Lower lobe of right lung (tissue), 2 donors: ENCODE measurements around the gene CCDC174. TPM values are rescaled to one million over a fixed set of nuclear protein-coding genes. Genes with fewer than 3 reads are reported as not detected.

Experiments
- ATAC-seq, 2 donors: fragments of 200-7000 bp; cut with Tn5 transposase; one replicate each; pipeline ENCODE4 v1.9.1; 2020 to 2022; ENCODE audit warnings: mild to moderate bottlenecking in 2 of 2, moderate library complexity in 2 of 2
- DNase-seq: peaks from one replicate; pipeline ENCODE4 v3.0.0-alpha.2; 2020
- H3K27ac ChIP-seq: fragments of 200-600 bp; one replicate; pipeline ENCODE4 v1.8.0; 2022
- H3K27me3 ChIP-seq: fragments of 200-600 bp; one replicate; pipeline ENCODE4 v1.8.0; 2022; ENCODE audit warnings: low read depth
- H3K36me3 ChIP-seq: fragments of 200-600 bp; one replicate; pipeline ENCODE4 v1.8.0; 2022; ENCODE audit warnings: mild to moderate bottlenecking
- H3K4me1 ChIP-seq: fragments of 200-600 bp; one replicate; pipeline ENCODE4 v1.8.0; 2022
- H3K4me3 ChIP-seq: fragments of 200-600 bp; one replicate; pipeline ENCODE4 v1.8.0; 2022; ENCODE audit warnings: mild to moderate bottlenecking
- H3K9me3 ChIP-seq: fragments of 200-600 bp; one replicate; pipeline ENCODE4 v1.8.0; 2022
- CTCF ChIP-seq: fragments of 200-600 bp; IDR thresholded peaks from one replicate; pipeline ENCODE4 v1.8.0; 2022; ENCODE audit warnings: antibody characterized with exemption, mild to moderate bottlenecking
- intact Hi-C: fragments of 100-400 bp; cut with DNase I; formaldehyde crosslinking; loops from one replicate; pipeline ENCODE4 v1.11.0; 2022
- long read RNA-seq: library from polyadenylated mRNA; unstranded; transcript quantifications from one replicate; pipeline ENCODE4 v2.0.0, GENCODE V29; 2021
- total RNA-seq: library from RNA; stranded (reverse); fragmentation: NEBNext Ultra II Directional; extraction: Animal tissue kit (Norgen Biotek cat#: 25700); gene quantifications from one replicate; pipeline ENCODE4 v1.2.1, GENCODE V29; 2021
- donor health status: DM: no; HTN: yes; CAD: no; lungs with severe emphysema.

CCDC174 gene
- total RNA-seq = 18.2 TPM
- long read RNA-seq, transcript CCDC174-202 (11 exons, 2,942 nt) = major isoform, 6 of 24 reads
- long read RNA-seq, partial matches to known transcripts = 9 of 24 reads
- long read RNA-seq, other reads (novel, unspliced or antisense) = 6 of 24 reads

- peaks cover 25% of the 10 kb centered on the region for H3K36me3 ChIP-seq
Observed at GRCh38 chr3:14651440-14652251, at the start of gene CCDC174. Gene CCDC174, plus strand, starts transcription at chr3:14651762. Its CDS starts 75 bp downstream, at chr3:14651837.

GRCh38 chr3:14602006-14602803 is 49.4 kb upstream of the CCDC174 start:
- Histone ChIP-seq H3K27ac (no peak overlapping the region), H3K4me3 (peak overlapping the region; percentile 36), H3K27me3 (peaks cover 45% of the 10 kb centered on the region), H3K9me3 (no peaks in the 10 kb centered on the region), H3K36me3 (no peaks in the 10 kb centered on the region), H3K4me1 (peaks cover 8% of the 10 kb centered on the region)
- intact Hi-C loops = no loop called here
- peak in 1 of 2 donors; percentile 11 for ATAC-seq
- DNase-seq = no peak
- TF ChIP-seq CTCF = no peak

More at GRCh38 chr3:14651440-14652251, at the start of gene CCDC174:
- intact Hi-C loops = no loop called here
- peak within 1 kb of the TSS; percentile 90 for H3K4me3 ChIP-seq
- ATAC-seq (peak; percentile 99 to 100), DNase-seq (peak; percentile 93)
- no peaks in the 10 kb centered on the region for H3K27me3 ChIP-seq
- peak within 1 kb of the TSS; percentile 95 for H3K27ac ChIP-seq
- H3K4me1 ChIP-seq = peaks cover 31% of the 10 kb centered on the region
- H3K9me3 ChIP-seq = no peaks in the 10 kb centered on the region
- TF ChIP-seq CTCF = no peak

- no peak overlapping the region for H3K27ac ChIP-seq
- peaks cover 8% of the 10 kb centered on the region for H3K4me1 ChIP-seq
- peak; percentile 39 to 48 for ATAC-seq
- H3K4me3 ChIP-seq = peak overlapping the region; percentile 36
- H3K9me3 ChIP-seq = no peaks in the 10 kb centered on the region
- no peaks in the 10 kb centered on the region for H3K36me3 ChIP-seq
- peaks cover 42% of the 10 kb centered on the region for H3K27me3 ChIP-seq
- DNase-seq = no peak
- TF ChIP-seq CTCF = no peak
- intact Hi-C loops = no loop called here
Observed at GRCh38 chr3:14602804-14603644, 48.5 kb upstream of the CCDC174 start.

- H3K4me1 ChIP-seq = peaks cover 8% of the 10 kb centered on the region
- ATAC-seq (no peak), DNase-seq (no peak)
- peaks cover 37% of the 10 kb centered on the region for H3K27me3 ChIP-seq
- H3K27ac ChIP-seq = no peak overlapping the region
- TF ChIP-seq CTCF = no peak
- no peaks in the 10 kb centered on the region for H3K9me3 ChIP-seq
- H3K4me3 ChIP-seq = no peak overlapping the region
- intact Hi-C loops = no loop called here
- no peaks in the 10 kb centered on the region for H3K36me3 ChIP-seq
Observed at GRCh38 chr3:14605067-14605466, 46.5 kb upstream of the CCDC174 start.

- no peaks in the 10 kb centered on the region for H3K9me3 ChIP-seq
- TF ChIP-seq CTCF = no peak
- H3K36me3 ChIP-seq = no peaks in the 10 kb centered on the region
- H3K4me1 ChIP-seq = peaks cover 8% of the 10 kb centered on the region
- H3K27me3 ChIP-seq = peaks cover 32% of the 10 kb centered on the region
- intact Hi-C loops = no loop called here
- ATAC-seq (no peak), DNase-seq (no peak)
- no peak overlapping the region for H3K27ac ChIP-seq
- H3K4me3 ChIP-seq = no peak overlapping the region
Observed at GRCh38 chr3:14605744-14606143, 45.8 kb upstream of the CCDC174 start.
